Breast epithelium (tissue), 4 donors: ENCODE measurements around the gene LRIG2. TPM values are rescaled to one million over a fixed set of nuclear protein-coding genes. Genes with fewer than 3 reads are reported as not detected.
"Not testable (repeated sequence)": the region's sequence is repeated elsewhere in the genome, so short reads cannot be mapped to it uniquely, and the experiment has no call there.

ENCODE experiments used
- DNase-seq, 2 donors: peaks; one replicate each; pipeline ENCODE4 v3.0.0-alpha.2; 2019; ENCODE audit warnings: low spot score in 2 of 2
- H3K27ac ChIP-seq, 2 donors: fragments of 200-600 bp; sonication (generic) in 1 of 2; one replicate each; pipeline ENCODE4 v1.5.1; 2016 to 2019; ENCODE audit warnings: mild to moderate bottlenecking in 1 of 2
- H3K27me3 ChIP-seq, 2 donors: fragments of 200-600 bp; sonication (generic) in 1 of 2; one replicate each; pipeline versions ENCODE4 v1.5.1 to v1.6.0; 2017 to 2019; ENCODE audit warnings: control low read depth in 1 of 2, mild to moderate bottlenecking in 1 of 2
- H3K36me3 ChIP-seq: fragments of 200-600 bp; one replicate; pipeline ENCODE4 v1.5.1; 2019
- H3K4me1 ChIP-seq, 2 donors: fragments of 200-600 bp; sonication (generic); one replicate each; pipeline ENCODE4 v1.5.1; 2016 to 2019; ENCODE audit warnings: control low read depth in 1 of 2
- H3K4me3 ChIP-seq, 3 donors: fragments of 200-600 bp; sonication (generic); 1 replicate in 2 of 3; 2 replicates in 1 of 3; pipeline ENCODE4 v1.5.1; 2016 to 2019; ENCODE audit warnings: mild to moderate bottlenecking in 3 of 3, moderate library complexity in 2 of 3
- H3K9me3 ChIP-seq, 2 donors: fragments of 200-600 bp; sonication (generic) in 1 of 2; one replicate each; pipeline ENCODE4 v1.5.1; 2016 to 2019; ENCODE audit warnings: control low read depth in 1 of 2
- CTCF ChIP-seq, 3 donors: fragments of 450-650 bp; IDR thresholded peaks; one replicate each; pipeline ENCODE4 v1.5.1; 2016 to 2017; ENCODE audit warnings: antibody characterized with exemption in 3 of 3, mild to moderate bottlenecking in 3 of 3, moderate library complexity in 3 of 3
- POLR2A ChIP-seq: fragments of 450-650 bp; IDR thresholded peaks from one replicate; pipeline ENCODE4 v1.6.1; 2016; ENCODE audit warnings: antibody characterized with exemption, mild to moderate bottlenecking, moderate library complexity
- POLR2AphosphoS5 ChIP-seq, 3 donors: sonication (generic); formaldehyde crosslinking; IDR thresholded peaks; one replicate each; pipeline ENCODE4 v1.6.1; 2017; ENCODE audit warnings: antibody characterized with exemption in 3 of 3
- intact Hi-C: fragments of 100-400 bp; cut with DNase I; formaldehyde crosslinking; loops from one replicate; pipeline ENCODE4 v1.15.1; 2023; ENCODE audit warnings: low total_unique reads
- total RNA-seq, 3 donors: library from RNA; depleted of rRNA; stranded (reverse); fragments of >200 nt; gene quantifications; one replicate each; pipeline ENCODE4 v1.1.0, GENCODE V29; 2016

The LRIG2 gene, protein sequence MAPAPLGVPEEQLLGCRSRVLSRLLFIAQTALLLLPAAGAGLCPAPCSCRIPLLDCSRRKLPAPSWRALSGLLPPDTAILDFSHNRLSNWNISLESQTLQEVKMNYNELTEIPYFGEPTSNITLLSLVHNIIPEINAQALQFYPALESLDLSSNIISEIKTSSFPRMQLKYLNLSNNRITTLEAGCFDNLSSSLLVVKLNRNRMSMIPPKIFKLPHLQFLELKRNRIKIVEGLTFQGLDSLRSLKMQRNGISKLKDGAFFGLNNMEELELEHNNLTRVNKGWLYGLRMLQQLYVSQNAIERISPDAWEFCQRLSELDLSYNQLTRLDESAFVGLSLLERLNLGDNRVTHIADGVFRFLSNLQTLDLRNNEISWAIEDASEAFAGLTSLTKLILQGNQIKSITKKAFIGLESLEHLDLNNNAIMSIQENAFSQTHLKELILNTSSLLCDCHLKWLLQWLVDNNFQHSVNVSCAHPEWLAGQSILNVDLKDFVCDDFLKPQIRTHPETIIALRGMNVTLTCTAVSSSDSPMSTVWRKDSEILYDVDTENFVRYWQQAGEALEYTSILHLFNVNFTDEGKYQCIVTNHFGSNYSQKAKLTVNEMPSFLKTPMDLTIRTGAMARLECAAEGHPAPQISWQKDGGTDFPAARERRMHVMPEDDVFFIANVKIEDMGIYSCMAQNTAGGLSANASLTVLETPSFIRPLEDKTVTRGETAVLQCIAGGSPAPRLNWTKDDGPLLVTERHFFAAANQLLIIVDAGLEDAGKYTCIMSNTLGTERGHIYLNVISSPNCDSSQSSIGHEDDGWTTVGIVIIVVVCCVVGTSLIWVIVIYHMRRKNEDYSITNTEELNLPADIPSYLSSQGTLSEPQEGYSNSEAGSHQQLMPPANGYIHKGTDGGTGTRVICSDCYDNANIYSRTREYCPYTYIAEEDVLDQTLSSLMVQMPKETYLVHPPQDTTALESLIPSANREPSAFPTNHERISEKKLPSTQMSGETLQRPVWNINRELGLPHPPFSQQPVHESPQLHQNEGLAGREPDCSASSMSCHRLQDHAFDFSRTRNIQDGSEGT
- total RNA-seq: 10 to 100 TPM; 20.0 to 39.8 (median 24.3) TPM

DNA sequence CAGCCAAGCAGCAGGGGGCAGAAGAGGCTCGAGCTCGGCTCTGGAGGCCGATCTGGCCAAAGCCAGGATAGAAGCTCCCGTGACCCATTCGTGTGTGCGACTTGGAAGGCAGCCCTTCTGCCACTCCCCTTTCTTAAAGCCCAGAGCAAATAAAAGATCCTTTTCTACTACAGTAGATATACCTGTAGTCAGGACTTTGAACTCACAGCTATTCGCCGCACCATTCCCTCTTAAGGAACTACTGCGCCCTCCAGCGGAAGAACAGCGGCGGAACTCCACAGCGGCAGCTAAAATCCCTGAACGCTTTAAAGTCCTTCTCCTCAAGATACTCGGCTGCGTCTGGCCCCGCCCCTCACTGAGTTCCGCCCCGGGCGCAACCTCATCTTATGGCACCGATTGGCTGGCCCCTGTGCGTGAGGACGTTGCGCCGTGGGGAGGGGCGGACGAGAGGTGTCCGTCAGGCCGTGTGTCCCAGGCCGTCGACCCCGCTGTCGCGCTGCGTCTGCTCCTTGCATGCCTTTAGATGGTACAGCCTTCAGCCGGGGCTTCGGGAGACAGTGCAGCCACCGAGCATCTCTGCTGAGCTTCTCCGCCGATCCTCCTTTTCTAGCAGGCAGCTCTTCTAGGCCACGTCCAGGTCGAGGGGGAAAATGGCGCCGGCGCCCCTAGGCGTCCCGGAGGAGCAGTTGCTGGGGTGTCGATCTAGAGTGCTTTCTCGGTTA, at the start of gene LRIG2:
Gene LRIG2, plus strand, starts transcription at position 442 of the 722 bp plus-strand sequence. Its CDS starts 209 bp downstream, at position 651.
- intact Hi-C loops: no loop called here

GRCh38 chr1:113023316-113023715, 49.7 kb upstream of the LRIG2 start:
- H3K4me1 ChIP-seq: not testable (repeated sequence)

More for the DNA sequence above, at the start of gene LRIG2:
- peaks cover 0 to 6% of the 10 kb centered on the region in 2 donors for H3K4me1 ChIP-seq
- no peaks in the 10 kb centered on the region for H3K27me3 ChIP-seq
- TF ChIP-seq POLR2AphosphoS5 (IDR thresholded peaks at IDR 0.05) (peak; percentile 84 to 92 (median 89)), POLR2A (peak; percentile 92), CTCF (IDR thresholded peaks at IDR 0.05) (peak; percentile 83 to 89 (median 88))
- DNase-seq: peak; percentile 98 to 99
- peak within 1 kb of the TSS; percentile 85 to 93 (median 89) for H3K4me3 ChIP-seq
- H3K9me3 ChIP-seq: no peaks in the 10 kb centered on the region
- no peaks in the 10 kb centered on the region for H3K36me3 ChIP-seq
- H3K27ac ChIP-seq: peak within 1 kb of the TSS; percentile 91

DNA sequence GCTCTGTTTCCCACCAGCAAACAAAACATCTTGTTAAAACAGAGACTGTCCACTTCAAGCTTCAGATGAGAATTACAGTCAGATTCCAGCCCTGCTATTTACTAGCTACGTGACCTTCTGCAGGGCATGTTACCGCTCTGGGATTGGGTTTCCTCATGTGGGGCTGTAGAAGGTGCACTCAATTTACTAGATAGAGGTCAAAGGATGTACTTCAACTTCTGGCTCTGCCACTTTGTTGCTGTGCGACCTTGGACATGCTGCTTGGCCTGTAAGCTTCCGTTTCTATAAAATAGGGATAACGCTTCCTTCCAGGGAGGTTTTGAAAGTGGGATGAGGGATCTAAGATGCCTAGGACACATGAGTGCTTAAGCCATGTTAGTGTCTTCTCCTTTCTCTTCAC, 46.0 kb upstream of the LRIG2 start:
- DNase-seq: no peak
- intact Hi-C loops: no loop called here
- H3K4me3 ChIP-seq: no peak overlapping the region

More at GRCh38 chr1:113023316-113023715, 49.7 kb upstream of the LRIG2 start:
- H3K27ac ChIP-seq, H3K27me3 ChIP-seq, intact Hi-C loops, H3K36me3 ChIP-seq, DNase-seq, H3K4me3 ChIP-seq, H3K9me3 ChIP-seq: not testable (repeated sequence)

GRCh38 chr1:113027449-113027848, 45.5 kb upstream of the LRIG2 start:
- Histone ChIP-seq H3K36me3 (no peaks in the 10 kb centered on the region), H3K4me1 (no peaks in the 10 kb centered on the region), H3K27ac (no peak overlapping the region), H3K4me3 (no peak overlapping the region), H3K27me3 (no peaks in the 10 kb centered on the region), H3K9me3 (no peaks in the 10 kb centered on the region)
- TF ChIP-seq POLR2A (no peak), POLR2AphosphoS5 (IDR thresholded peaks at IDR 0.05) (no peak), CTCF (IDR thresholded peaks at IDR 0.05) (no peak)
- intact Hi-C loops: no loop called here
- no peak for DNase-seq

More for the DNA sequence above, 46.0 kb upstream of the LRIG2 start:
- no peaks in the 10 kb centered on the region for H3K9me3 ChIP-seq
- no peak overlapping the region for H3K27ac ChIP-seq
- no peak for TF ChIP-seq CTCF (IDR thresholded peaks at IDR 0.05)
- no peak for TF ChIP-seq POLR2A
- TF ChIP-seq POLR2AphosphoS5 (IDR thresholded peaks at IDR 0.05): no peak
- H3K36me3 ChIP-seq: no peaks in the 10 kb centered on the region
- H3K4me1 ChIP-seq: no peaks in the 10 kb centered on the region
- no peaks in the 10 kb centered on the region for H3K27me3 ChIP-seq

DNA sequence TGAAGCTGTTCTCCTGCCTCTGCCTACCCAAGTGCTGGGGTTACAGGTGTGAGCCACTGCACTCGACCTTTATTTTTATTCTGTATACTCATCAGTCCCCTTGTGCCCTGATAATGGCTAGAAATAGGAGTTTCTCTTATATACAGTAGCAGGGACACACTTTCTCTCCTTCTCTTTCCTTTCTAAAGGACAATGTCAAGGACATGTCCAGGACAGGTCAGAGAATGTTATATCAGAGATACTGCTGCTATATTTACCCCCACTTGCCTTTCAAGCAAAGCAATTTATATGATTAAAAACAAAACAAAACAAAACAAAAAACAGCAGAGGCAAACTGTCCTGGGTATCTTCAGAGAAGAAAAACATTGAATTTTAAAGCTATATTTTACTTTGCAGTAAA, 43.2 kb upstream of the LRIG2 start:
- DNase-seq: no peak
- Histone ChIP-seq H3K4me3 (no peak overlapping the region), H3K27me3 (no peaks in the 10 kb centered on the region), H3K9me3 (no peaks in the 10 kb centered on the region), H3K36me3 (no peaks in the 10 kb centered on the region), H3K27ac (no peak overlapping the region), H3K4me1 (no peaks in the 10 kb centered on the region)
- intact Hi-C loops: no loop called here
- TF ChIP-seq POLR2A (no peak), POLR2AphosphoS5 (IDR thresholded peaks at IDR 0.05) (no peak), CTCF (IDR thresholded peaks at IDR 0.05) (no peak)
